ENCODE measurements around the gene PAMR1. TPM values are rescaled to one million over a fixed set of nuclear protein-coding genes. Genes with fewer than 3 reads are reported as not detected.

PAMR1 gene
- total and polyA plus RNA-seq, 9 of the 15 experiments (the other 6 are each of a cell fraction or from before 2014, with no cell fraction given) = not detected

DNA sequence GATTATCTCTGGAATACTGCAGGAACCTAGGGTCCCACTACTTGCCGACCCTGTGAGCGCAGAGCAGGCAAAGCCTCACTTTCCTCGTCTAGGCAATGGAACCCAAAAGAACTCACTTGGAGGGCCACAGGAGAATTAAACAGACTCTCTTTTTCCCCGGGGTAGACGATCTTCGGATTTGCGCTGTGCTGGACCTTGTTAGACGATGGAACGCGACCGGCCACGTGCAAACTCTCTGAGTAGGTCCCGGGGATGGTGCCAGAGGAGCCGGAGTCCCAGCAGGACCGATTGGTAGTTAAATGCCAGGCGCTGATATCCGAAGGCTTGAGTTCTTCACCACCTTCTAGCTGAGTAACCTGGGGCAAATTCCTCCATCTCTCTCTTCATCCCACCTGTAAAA lies 105.0 kb downstream of the PAMR1 start (continued):
- TF ChIP-seq CXXC5 (CRISPR knock-in tag; IDR thresholded peaks at IDR 0.05) = no peak
- no peak for TF ChIP-seq ZEB2 (IDR thresholded peaks at IDR 0.05)
- no peak for TF ChIP-seq HNRNPUL1 (IDR thresholded peaks at IDR 0.05; ENCODE audit: low read length)

DNA sequence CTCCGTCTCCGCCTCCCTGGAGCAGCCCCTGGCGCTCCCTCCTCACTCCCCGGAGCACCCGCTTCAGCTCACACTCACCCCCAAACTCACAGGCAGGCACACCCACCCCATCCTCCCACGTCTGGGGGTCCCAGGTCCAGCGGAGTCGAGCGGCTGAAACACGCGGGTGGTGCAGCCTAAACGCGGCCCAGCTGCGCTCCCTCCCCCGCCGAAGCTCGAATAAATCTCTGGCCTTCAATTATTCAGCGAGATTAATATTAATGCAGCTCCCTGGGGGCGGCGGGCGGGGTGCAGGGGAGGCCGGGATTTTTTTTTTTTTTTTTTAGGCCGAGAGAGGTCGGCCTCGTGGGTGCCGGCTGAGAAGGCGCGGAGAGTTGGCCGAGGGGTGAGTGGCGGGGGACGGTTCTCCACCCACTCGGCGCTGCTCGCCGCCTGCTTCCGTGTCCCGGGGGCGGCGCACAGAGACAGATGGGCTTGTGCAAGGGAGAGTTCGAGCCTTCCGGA lies 105.5 kb downstream of the PAMR1 start:
- POLR2A ChIA-PET = no interaction called here
- TF ChIP-seq KLF1 (tag; IDR thresholded peaks at IDR 0.05) (no peak), ZNF778 (CRISPR knock-in tag; IDR thresholded peaks at IDR 0.05) (no peak), RAD51 (IDR thresholded peaks at IDR 0.05; ENCODE audit: borderline replicate concordance, low read depth) (no peak), CREB1 (IDR thresholded peaks at IDR 0.05) (no peak), CREB1 (CRISPR knock-in tag; IDR thresholded peaks at IDR 0.05) (no peak), NR4A1 (CRISPR knock-in tag; IDR thresholded peaks at IDR 0.05) (no peak), NR4A1 (tag; IDR thresholded peaks at IDR 0.05) (no peak), CBX1 (IDR thresholded peaks at IDR 0.05; ENCODE audit: low read depth) (no peak), MTF1 (CRISPR knock-in tag; IDR thresholded peaks at IDR 0.05; ENCODE audit: borderline replicate concordance) (no peak), MEIS2 (IDR thresholded peaks at IDR 0.05; ENCODE audit: partially characterized antibody) (no peak), ARHGAP35 (IDR thresholded peaks at IDR 0.05; ENCODE audit: partially characterized antibody) (no peak), ZNF224 (CRISPR knock-in tag; IDR thresholded peaks at IDR 0.05) (no peak), ARID2 (IDR thresholded peaks at IDR 0.05) (no peak), PURB (CRISPR knock-in tag; IDR thresholded peaks at IDR 0.05; ENCODE audit: low read depth) (no peak), BHLHE40 (IDR thresholded peaks at IDR 0.05; ENCODE audit: low read length) (no peak)
- TF ChIP-seq, protein P1, sequence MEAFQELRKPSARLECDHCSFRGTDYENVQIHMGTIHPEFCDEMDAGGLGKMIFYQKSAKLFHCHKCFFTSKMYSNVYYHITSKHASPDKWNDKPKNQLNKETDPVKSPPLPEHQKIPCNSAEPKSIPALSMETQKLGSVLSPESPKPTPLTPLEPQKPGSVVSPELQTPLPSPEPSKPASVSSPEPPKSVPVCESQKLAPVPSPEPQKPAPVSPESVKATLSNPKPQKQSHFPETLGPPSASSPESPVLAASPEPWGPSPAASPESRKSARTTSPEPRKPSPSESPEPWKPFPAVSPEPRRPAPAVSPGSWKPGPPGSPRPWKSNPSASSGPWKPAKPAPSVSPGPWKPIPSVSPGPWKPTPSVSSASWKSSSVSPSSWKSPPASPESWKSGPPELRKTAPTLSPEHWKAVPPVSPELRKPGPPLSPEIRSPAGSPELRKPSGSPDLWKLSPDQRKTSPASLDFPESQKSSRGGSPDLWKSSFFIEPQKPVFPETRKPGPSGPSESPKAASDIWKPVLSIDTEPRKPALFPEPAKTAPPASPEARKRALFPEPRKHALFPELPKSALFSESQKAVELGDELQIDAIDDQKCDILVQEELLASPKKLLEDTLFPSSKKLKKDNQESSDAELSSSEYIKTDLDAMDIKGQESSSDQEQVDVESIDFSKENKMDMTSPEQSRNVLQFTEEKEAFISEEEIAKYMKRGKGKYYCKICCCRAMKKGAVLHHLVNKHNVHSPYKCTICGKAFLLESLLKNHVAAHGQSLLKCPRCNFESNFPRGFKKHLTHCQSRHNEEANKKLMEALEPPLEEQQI (IDR thresholded peaks at IDR 0.05) = no peak
- TF ChIP-seq, protein P2, sequence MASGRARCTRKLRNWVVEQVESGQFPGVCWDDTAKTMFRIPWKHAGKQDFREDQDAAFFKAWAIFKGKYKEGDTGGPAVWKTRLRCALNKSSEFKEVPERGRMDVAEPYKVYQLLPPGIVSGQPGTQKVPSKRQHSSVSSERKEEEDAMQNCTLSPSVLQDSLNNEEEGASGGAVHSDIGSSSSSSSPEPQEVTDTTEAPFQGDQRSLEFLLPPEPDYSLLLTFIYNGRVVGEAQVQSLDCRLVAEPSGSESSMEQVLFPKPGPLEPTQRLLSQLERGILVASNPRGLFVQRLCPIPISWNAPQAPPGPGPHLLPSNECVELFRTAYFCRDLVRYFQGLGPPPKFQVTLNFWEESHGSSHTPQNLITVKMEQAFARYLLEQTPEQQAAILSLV (tag; IDR thresholded peaks at IDR 0.05) = no peak
- TF ChIP-seq, protein P3, sequence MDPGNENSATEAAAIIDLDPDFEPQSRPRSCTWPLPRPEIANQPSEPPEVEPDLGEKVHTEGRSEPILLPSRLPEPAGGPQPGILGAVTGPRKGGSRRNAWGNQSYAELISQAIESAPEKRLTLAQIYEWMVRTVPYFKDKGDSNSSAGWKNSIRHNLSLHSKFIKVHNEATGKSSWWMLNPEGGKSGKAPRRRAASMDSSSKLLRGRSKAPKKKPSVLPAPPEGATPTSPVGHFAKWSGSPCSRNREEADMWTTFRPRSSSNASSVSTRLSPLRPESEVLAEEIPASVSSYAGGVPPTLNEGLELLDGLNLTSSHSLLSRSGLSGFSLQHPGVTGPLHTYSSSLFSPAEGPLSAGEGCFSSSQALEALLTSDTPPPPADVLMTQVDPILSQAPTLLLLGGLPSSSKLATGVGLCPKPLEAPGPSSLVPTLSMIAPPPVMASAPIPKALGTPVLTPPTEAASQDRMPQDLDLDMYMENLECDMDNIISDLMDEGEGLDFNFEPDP (CRISPR knock-in tag; IDR thresholded peaks at IDR 0.05) = no peak

More for the DNA sequence above, 105.5 kb downstream of the PAMR1 start:
- intact Hi-C loops (cut with micrococcal nuclease) = no loop called here
- H3K9me3 ChIP-seq (replicated peaks; ENCODE audit: control insufficient read depth, insufficient read depth, low read depth, low read length) = no peaks in the 10 kb centered on the region
- CTCF ChIA-PET (ENCODE audit: low intra/inter-chr PET ratio) = no interaction called here
- no peak overlapping the region for H3K27ac ChIP-seq (ENCODE audit: extremely low read depth, low read depth, low read length)
- in situ Hi-C loops (cut with MboI) = no loop called here
- no peak for DNase-seq (ENCODE audit: extremely low read depth in 1 of 4, low spot score in 3 of 4)
- H3K27me3 ChIP-seq (ENCODE audit: control insufficient read depth in 2 of 2, insufficient read depth in 2 of 2, low read length in 2 of 2) = peaks cover 24 to 31% of the 10 kb centered on the region in 2 experiments
- no peak overlapping the region for H2AFZ ChIP-seq (ENCODE audit: low read depth, low read length)
- no peaks in the 10 kb centered on the region for H3K79me2 ChIP-seq (ENCODE audit: control insufficient read depth, insufficient read depth, low read length)
- H3K4me3 ChIP-seq = no peak overlapping the region
- H3K36me3 ChIP-seq (ENCODE audit: control insufficient read depth, insufficient read depth, low read length) = no peaks in the 10 kb centered on the region
- no peak overlapping the region for H3K4me2 ChIP-seq (ENCODE audit: insufficient read depth, low read length)
- ATAC-seq = no peak
- no peaks in the 10 kb centered on the region for H4K20me1 ChIP-seq (replicated peaks; ENCODE audit: control insufficient read depth, insufficient read depth, low read length)
- no peaks in the 10 kb centered on the region for H3K9me1 ChIP-seq (ENCODE audit: control insufficient read depth, insufficient read depth, low read length)
- WGBS (ENCODE audit: insufficient coverage, low coverage, missing lambda C conversion rate) = 1% methylated on average over 31 of the region's 41 CpGs
- H3K4me1 ChIP-seq (replicated peaks in 1 of 2; ENCODE audit: control insufficient read depth in 2 of 2, insufficient read depth in 2 of 2, low read length in 2 of 2) = peaks cover 0 to 14% of the 10 kb centered on the region in 2 experiments; a peak in 1 of 5 replicates
- BruUV-seq (replicated peaks) = no TSS peak
- no peak overlapping the region for H3K9ac ChIP-seq (ENCODE audit: insufficient read depth in 1 of 2, low read depth in 2 of 2, low read length in 2 of 2)
- FAIRE-seq = no peak

All from K562 (cell line).